ENCODE measurements around the gene LSM5. TPM values are rescaled to one million over a fixed set of nuclear protein-coding genes. Genes with fewer than 3 reads are reported as not detected.
"Not testable (repeated sequence)": the region's sequence is repeated elsewhere in the genome, so short reads cannot be mapped to it uniquely, and the experiment has no call there.

The LSM5 gene
- total RNA-seq, 4 donors from 2014 or later: 10.1 to 35.3 (median 20.2) TPM

- ATAC-seq: no peak
- Histone ChIP-seq H3K4me3 (no peak overlapping the region), H3K4me1 (peaks cover 0 to 60% (median 0%) of the 10 kb centered on the region in 3 donors), H3K27me3 (no peaks in the 10 kb centered on the region), H3K36me3 (peaks cover 0 to 4% of the 10 kb centered on the region in 2 donors), H3K27ac (no peak overlapping the region), H3K9me3 (no peaks in the 10 kb centered on the region)
- 74 to 85% methylated on average over 3 to 5 of the region's 5 CpGs for WGBS, 2 donors (ENCODE audit: low coverage in 1 of 2)
- TF ChIP-seq EP300 (IDR thresholded peaks at IDR 0.05) (no peak), CTCF (IDR thresholded peaks at IDR 0.05) (no peak), POLR2AphosphoS5 (IDR thresholded peaks at IDR 0.05) (no peak), POLR2A (IDR thresholded peaks at IDR 0.05) (no peak)
Measured at GRCh38 chr7:32506266-32507054, 16.3 kb upstream of the LSM5 start.

GRCh38 chr7:32502728-32503127 is 12.5 kb upstream of the LSM5 start:
- no peak for TF ChIP-seq POLR2A (IDR thresholded peaks at IDR 0.05)

GRCh38 chr7:32501522-32501921 is 11.3 kb upstream of the LSM5 start:
- H3K4me1 ChIP-seq: peaks cover 0 to 56% (median 6%) of the 10 kb centered on the region in 3 donors
- no peak overlapping the region for H3K4me3 ChIP-seq
- H3K27ac ChIP-seq: peak overlapping the region in 2 of 4 donors; percentile 22 to 37
- WGBS, 2 donors (ENCODE audit: low coverage in 1 of 2): 57 to 80% methylated on average over 1 of the region's 1 CpG
- H3K36me3 ChIP-seq: peaks cover 0 to 6% of the 10 kb centered on the region in 2 donors
- TF ChIP-seq CTCF (IDR thresholded peaks at IDR 0.05): no peak
- TF ChIP-seq EP300 (IDR thresholded peaks at IDR 0.05): no peak
- no peak for TF ChIP-seq POLR2AphosphoS5 (IDR thresholded peaks at IDR 0.05)
- TF ChIP-seq POLR2A (IDR thresholded peaks at IDR 0.05): no peak
- ATAC-seq: no peak
- no peaks in the 10 kb centered on the region for H3K9me3 ChIP-seq
- H3K27me3 ChIP-seq: no peaks in the 10 kb centered on the region

More at GRCh38 chr7:32502728-32503127, 12.5 kb upstream of the LSM5 start:
- Histone ChIP-seq H3K4me1 (peaks cover 0 to 56% (median 0%) of the 10 kb centered on the region in 3 donors), H3K4me3 (no peak overlapping the region), H3K27me3 (no peaks in the 10 kb centered on the region), H3K36me3 (peaks cover 0 to 4% of the 10 kb centered on the region in 2 donors), H3K27ac (no peak overlapping the region), H3K9me3 (no peaks in the 10 kb centered on the region)
- ATAC-seq: no peak
- 82 to 83% methylated on average over 4 of the region's 4 CpGs for WGBS, 2 donors (ENCODE audit: low coverage in 1 of 2)

GRCh38 chr7:32500922-32501341 is 10.8 kb upstream of the LSM5 start:
- ATAC-seq: no peak
- 10 to 40% methylated on average over 1 of the region's 1 CpG for WGBS, 2 donors (ENCODE audit: low coverage in 1 of 2)
- Histone ChIP-seq H3K9me3 (no peaks in the 10 kb centered on the region), H3K27me3 (no peaks in the 10 kb centered on the region), H3K4me3 (no peak overlapping the region), H3K4me1 (peaks cover 0 to 57% (median 7%) of the 10 kb centered on the region in 3 donors), H3K36me3 (peaks cover 0 to 6% of the 10 kb centered on the region in 2 donors), H3K27ac (peak overlapping the region in 2 of 4 donors; percentile 22 to 37)
- TF ChIP-seq CTCF (IDR thresholded peaks at IDR 0.05): no peak
- TF ChIP-seq EP300 (IDR thresholded peaks at IDR 0.05): no peak
- no peak for TF ChIP-seq POLR2AphosphoS5 (IDR thresholded peaks at IDR 0.05)
- TF ChIP-seq POLR2A (IDR thresholded peaks at IDR 0.05): no peak

GRCh38 chr7:32500216-32500615 is 10.0 kb upstream of the LSM5 start:
- peaks cover 0 to 55% (median 7%) of the 10 kb centered on the region in 3 donors for H3K4me1 ChIP-seq
- WGBS, 2 donors (ENCODE audit: low coverage in 1 of 2): 94 to 100% methylated on average over 1 of the region's 1 CpG
- H3K36me3 ChIP-seq, H3K27me3 ChIP-seq, ATAC-seq, H3K27ac ChIP-seq, H3K4me3 ChIP-seq, H3K9me3 ChIP-seq: not testable (repeated sequence)

GRCh38 chr7:32499755-32500154 is 9.6 kb upstream of the LSM5 start:
- WGBS, 2 donors (ENCODE audit: low coverage in 1 of 2): 67 to 78% methylated on average over 1 to 2 of the region's 2 CpGs
- not testable (repeated sequence) for H3K36me3 ChIP-seq, H3K27me3 ChIP-seq, H3K9me3 ChIP-seq, H3K27ac ChIP-seq, H3K4me3 ChIP-seq, ATAC-seq
- H3K4me1 ChIP-seq: peaks cover 0 to 51% (median 7%) of the 10 kb centered on the region in 3 donors

Measured in gastroesophageal sphincter (tissue), 4 donors.